HG03025 (cell line): ENCODE measurements around the gene CNTROB.

ENCODE experiments used
- ATAC-seq: cut with Tn5 transposase; IDR thresholded peaks from one replicate; pipeline ENCODE4 v1.9.1; 2021; ENCODE audit warnings: mild to moderate bottlenecking, moderate library complexity; ENCODE audit not compliant: unreplicated experiment, low FRiP score

The CNTROB gene, protein sequence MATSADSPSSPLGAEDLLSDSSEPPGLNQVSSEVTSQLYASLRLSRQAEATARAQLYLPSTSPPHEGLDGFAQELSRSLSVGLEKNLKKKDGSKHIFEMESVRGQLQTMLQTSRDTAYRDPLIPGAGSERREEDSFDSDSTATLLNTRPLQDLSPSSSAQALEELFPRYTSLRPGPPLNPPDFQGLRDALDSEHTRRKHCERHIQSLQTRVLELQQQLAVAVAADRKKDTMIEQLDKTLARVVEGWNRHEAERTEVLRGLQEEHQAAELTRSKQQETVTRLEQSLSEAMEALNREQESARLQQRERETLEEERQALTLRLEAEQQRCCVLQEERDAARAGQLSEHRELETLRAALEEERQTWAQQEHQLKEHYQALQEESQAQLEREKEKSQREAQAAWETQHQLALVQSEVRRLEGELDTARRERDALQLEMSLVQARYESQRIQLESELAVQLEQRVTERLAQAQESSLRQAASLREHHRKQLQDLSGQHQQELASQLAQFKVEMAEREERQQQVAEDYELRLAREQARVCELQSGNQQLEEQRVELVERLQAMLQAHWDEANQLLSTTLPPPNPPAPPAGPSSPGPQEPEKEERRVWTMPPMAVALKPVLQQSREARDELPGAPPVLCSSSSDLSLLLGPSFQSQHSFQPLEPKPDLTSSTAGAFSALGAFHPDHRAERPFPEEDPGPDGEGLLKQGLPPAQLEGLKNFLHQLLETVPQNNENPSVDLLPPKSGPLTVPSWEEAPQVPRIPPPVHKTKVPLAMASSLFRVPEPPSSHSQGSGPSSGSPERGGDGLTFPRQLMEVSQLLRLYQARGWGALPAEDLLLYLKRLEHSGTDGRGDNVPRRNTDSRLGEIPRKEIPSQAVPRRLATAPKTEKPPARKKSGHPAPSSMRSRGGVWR

DNA sequence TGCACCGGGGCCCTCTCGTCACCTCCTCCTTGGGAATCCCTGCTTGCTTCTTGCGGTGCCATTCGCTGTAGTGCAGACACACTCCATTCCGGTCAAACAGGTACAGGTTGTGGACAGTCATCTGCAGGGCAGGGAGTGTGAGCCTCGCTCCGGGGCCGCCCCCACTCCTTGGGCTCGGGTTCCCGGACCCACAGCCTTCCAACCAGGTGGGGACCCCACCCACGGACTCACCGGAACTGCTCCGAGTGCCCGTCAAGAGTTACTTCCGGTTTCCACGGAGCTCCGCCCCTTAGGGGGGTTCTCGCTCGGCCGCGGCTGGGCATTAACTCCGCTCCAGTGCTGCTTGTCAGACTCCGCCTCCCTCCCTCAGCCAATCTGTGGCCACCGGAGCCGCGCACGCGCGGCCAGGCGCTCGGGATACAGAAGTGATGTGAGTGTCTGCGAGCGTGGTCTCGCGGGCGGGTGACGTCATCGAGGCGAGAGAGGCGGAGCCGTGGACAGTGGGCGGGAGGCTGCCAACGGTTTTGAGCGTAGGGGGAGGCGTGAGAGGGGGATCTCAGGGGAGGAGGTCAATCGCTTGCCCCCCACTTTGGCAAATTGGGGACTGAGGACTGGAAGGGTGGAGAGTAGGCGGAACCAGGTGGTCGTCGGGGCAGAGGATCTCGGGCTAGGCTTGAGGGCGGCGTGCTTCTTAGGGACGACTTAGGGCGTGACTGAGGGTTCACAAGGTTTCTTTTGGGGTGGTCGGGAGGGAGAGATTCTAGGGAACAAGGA is at the start of gene CNTROB, which contains the start of gene TRAPPC1:
Gene CNTROB, plus strand, starts transcription at position 498 of the 774 bp plus-strand sequence. CDS start 874 bp downstream, outside the sequence.
Gene TRAPPC1, minus strand, starts transcription at position 238 of the 774 bp plus-strand sequence. Its CDS starts 117 bp downstream, at position 121.
- ATAC-seq: peak; percentile 94

DNA sequence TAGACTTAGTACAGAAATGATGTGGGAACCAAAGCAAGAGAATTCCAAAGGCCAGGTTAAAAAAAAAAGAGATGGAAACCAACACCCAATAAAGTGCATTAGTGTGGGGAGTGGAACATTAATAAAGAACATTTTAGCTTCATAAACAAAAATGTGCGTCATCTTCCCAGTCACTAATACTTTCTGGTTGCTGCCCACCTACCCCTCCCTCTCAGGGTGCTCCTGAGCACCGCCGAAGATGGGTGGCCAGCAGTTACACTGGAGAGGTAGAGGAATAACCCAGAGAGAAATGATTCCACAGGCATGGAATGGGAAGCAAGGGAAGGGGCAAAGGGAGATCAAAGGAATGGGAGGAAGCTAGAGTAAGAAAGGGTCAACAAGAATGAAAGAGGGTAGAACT is 49.4 kb upstream of the CNTROB start:
- ATAC-seq: no peak

DNA sequence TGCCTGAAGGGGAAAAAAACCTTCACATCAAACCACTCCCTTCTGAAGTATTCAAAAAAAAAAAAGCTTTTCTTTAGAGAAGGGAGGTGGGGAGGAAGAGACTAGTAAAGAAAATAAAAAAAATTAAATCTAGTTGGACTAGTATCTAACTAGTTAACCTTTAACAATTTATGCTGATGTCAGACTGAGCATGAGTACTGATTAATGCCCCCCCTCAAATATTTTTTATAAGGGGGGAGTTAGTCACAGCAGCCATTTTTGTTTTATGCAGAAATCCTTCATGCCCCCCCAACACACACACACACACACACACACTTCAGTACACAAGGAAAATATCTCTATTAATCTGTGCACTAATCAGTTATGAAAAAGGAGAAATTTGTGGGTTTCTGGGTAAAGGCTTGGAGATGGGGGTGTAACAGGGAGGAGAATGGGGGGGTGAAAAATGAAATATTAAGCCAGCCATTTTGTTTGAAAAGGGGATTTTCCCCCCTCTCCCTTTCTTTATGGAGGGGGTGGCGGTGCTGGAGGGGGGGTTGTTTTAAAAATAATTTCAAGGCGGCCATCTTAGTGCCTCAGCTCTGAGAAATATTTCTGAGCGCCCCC is 48.1 kb upstream of the CNTROB start:
- ATAC-seq: no peak

DNA sequence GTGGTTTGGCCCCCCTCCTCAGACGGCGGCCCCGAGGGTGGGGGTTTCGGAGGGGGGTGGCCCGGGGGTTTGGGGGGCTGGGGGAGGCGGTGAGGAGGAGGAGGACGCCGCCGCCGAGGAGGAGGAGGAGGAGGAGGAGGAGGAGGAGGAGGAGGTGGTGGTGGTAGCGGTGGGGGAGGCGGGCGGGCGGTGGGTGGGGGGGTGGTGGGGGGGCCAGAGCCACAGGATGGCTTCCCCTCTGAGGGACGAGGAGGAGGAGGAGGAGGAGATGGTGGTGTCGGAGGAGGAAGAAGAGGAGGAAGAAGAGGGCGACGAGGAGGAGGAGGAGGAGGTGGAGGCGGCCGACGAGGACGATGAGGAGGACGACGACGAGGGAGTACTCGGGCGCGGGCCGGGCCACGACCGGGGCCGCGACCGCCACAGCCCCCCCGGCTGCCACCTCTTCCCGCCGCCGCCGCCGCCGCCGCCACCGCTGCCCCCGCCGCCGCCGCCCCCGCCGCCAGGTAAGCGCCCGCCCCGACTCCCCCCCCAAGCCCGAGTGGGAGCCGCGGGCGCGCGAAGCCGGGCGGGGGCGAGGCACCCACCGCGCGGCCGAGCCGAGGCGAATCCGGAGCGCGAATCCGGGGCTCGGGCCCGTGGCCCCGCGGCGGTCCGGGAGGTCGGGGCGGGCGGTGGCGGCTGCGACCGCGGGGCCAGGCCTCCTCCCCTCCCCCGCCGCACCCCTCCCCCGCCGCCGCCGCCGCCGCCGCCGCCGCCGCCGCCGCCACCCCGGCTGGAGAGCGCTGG is 47.2 kb upstream of the CNTROB start:
- ATAC-seq: no peak

DNA sequence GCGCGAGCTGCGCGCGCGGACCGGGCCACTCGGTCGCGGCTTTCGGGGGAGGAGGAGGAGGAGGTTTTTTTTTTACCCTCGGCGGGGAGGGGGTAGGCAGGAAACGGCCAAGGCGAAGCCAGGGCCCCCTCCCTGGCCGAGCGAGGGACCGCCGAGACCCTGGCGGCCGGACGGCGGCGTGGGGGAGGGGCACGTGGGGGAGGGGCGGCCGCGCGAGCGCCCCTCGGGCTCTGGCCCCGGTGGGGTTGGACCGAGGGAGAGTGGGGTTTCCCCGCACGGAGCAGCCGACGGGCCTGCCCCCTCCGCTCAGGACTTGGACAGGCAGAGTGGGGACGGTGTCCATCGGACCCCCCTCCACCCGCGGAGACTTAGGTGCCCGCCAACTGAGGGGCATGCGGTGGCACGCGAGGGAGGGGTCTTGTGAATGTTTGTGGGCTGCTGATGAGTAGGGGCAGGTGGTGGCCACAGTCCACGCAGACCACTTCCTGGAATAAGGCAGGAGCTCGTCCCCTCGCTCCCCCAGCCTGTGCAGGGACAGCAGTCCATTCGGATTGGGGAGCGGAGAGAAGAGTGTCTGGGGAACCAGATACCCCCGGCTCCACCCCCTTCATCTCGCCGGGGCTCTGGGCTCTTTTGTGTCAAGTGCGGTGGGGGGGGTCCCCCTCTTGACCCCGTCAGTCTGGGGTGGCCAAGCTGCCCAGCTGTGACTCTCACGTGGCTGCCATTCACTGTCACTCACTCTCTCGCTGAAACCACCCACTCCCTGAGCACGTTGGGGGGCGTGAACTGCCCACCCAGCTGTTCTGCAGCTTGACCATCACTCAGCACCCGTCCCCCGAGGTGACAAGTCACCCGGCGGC is 46.4 kb upstream of the CNTROB start:
- ATAC-seq: no peak

DNA sequence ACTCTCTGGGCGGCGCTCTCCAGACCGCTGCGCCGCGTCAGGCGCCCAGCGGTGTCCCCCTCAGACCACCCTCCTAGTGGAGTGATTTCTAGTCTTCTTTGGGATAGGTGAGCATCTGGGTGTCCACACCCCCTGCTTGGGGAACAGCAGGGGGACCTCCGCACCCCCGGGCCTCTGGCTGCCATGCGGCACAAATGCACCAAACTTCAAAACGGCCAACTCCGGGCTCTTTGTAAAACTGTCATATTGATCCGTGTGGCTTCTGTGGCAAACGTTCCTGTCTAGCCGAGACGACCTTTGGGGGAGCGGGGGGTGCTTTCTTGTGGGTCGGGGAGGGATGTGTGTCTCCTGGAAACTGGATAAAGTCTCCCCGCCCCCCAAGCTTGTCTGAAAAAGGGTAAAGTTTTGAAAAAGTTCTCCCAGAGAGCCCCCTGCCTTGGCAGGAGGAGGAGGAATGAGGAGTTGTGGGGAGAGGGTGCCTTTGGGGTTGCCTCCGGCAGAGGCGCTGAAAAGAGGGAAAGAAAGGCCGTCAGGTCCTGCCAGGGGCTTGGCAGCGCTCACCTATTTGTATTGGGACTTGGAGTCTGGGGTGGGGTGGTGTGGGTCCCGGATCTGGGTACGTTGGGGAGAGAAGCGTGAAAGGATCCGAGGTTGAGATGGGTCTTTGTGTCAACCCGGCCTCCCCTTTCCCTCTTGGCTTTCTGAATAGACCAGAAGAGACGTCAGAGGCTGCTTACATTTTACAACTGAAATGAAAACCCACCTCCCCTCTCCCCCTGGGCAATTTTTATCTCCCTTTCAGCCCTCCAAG is 45.6 kb upstream of the CNTROB start:
- ATAC-seq: no peak

DNA sequence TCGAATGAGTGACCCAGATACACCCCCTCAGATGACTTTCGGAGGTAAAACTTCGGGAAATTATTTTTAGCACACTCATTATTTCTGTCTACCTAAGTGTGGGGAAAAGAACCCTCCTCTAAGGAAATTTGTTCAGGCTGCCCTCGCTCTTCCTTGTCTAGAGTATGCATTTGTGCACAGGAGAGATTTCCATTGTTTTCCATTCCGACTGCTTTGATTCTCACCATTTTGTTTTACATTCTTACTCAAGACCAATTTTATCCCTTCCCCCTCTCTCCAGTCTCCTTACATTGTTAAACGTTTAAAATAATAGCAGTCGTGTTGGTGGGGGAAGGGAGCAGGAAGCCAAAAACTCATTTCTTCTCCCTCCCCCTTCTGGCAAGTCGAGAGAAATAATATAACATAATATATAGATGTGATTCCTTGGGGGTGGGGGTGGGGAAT is 44.9 kb upstream of the CNTROB start:
- ATAC-seq: no peak

DNA sequence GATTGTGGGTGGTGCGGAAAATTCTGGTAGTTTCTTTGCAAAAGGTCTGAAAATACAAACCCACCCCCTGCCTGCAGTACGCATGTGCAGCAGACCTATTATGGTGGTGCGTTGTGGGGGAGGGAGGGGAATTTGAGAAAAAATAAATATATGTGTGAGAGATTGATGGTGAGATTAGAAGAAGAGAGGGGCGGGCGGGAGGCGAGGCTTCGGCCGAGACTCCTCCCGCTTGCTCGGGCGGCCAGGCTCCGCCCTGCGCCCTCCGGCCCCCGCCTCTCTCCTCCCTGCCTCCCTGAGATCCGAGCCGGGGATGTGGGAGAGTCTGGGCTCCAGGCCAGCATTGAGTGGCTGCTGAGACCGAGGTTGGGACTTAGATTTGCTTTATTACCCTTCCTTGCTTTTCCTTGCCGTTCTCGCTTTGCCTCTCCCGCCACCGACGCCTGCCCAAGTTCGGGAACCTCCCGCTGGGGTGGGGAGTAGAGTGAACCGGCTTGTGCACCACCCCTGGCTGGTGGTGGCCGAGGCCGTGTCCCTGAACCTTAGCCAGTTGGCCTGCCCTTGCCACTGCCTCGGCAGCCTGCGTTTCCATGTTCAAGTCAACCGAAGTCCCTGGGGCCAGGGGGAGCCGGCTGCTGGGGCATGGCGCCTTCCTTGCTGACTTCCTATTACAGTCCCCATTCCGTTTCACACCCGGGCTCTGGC is 44.4 kb upstream of the CNTROB start:
- ATAC-seq: no peak

DNA sequence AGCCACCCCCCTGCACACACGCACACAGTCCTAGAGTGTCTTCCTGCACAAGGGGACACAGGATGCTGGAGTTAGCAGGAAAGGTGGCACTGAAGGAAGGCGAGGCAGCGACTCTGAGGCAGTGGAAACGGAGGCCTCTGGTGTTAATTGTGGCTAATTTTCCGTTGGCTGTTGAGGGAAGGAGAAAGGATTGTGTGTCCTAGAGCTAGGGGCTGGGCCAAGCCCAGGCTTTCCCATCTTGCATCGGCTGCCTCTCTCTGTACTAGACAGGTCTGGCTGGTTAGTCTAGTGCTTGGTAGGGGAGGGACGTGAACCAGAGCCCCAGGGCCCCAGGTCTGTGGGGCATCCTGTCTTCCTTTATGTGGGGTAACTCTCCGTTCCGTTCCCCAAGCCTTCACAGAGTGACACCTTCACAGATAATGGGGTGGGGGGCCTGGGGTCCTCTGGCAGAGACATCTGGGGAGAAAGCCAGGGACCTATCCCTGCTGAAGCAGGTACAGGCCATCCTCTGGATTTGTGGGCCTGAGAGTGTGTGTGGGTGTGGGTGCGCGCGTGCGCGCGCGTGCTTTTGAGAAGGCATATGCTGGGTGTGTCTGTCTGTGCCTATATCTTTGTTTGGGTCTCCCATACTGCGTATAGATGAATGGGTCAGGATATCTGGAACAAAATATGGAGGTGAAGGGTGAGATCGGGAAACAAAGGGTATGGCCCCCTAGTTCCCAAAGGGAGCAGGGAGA is 43.7 kb upstream of the CNTROB start, which contains the start of gene CHD3:
Gene CHD3, plus strand, starts transcription at position 606 of the 737 bp plus-strand sequence. CDS start 212 bp downstream, outside the sequence.
- ATAC-seq: no peak

DNA sequence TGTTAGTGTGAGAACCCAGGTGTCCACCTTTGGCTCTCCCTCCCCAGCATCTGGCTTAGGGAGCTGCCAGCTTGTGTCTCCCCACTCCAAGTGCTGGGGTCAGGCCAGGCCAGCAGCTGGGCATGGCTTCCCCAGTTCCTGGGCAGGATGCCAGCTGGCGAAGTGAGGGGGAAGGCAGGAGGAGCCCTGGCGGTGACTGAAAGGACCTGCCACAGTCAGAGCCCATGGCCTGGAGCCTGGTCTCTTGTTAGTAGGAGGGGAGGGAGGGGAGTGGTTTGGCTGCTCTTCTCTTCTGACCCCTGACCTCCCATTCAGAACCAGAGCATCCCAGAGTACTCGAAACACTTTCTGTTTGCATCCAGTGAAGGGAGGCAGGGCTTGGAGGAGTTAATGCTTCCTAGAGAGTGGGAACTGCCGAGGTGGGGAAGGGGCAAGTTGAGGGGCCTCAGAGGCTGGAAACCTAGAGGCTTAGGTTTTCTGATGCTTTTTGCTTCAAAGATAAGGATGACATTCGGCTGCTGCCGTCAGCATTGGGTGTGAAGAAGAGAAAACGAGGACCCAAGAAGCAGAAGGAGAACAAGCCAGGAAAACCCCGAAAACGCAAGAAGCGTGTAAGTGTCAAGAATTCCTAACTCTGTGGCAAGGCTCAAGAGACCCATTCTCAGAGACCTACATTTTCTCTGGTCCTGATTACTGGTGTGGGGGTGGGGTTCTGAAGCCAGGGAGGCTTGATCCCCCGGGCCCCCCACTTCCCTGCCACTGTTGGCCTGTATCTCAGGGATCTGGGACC is 42.6 kb upstream of the CNTROB start:
- ATAC-seq: no peak

DNA sequence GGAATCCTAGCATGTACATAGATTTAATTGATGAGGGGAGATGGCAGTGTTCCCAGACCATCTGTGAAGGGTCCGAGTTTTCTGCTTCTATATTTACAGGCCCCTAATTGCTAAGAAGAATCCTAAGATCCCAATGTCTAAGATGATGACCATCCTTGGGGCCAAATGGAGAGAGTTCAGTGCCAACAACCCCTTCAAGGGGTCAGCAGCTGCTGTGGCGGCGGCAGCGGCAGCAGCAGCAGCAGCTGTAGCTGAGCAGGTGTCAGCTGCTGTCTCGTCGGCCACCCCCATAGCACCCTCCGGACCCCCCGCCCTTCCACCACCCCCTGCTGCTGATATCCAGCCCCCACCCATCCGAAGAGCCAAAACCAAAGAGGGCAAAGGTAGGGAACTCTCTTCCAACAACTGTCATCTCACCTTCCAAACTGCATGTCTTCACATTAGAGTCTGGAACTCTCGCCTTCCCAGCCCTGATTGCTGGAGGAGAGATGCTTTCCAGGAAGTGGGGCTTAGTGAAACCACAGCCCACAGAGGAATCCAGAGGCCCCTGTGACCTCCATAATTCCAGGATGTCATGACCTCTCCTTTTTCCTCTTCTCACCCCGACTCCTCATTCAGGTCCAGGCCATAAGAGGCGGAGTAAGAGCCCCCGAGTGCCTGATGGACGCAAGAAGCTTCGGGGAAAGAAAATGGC is 38.7 kb upstream of the CNTROB start:
- no peak for ATAC-seq

DNA sequence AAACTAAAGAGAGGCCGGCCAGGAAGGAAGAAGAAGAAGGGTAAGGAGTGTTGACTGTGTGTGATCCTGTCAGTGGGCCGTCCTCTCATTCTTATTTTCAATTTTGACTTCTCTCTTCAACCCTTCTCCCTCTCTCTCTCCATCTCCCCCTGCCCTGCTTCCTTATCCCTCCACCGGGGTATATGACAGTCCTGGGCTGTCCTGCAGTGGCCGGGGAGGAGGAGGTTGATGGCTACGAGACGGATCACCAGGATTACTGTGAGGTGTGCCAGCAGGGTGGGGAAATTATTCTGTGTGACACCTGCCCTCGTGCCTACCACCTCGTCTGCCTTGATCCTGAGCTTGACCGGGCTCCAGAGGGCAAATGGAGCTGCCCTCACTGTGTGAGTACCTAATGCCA is 37.8 kb upstream of the CNTROB start:
- ATAC-seq: no peak

DNA sequence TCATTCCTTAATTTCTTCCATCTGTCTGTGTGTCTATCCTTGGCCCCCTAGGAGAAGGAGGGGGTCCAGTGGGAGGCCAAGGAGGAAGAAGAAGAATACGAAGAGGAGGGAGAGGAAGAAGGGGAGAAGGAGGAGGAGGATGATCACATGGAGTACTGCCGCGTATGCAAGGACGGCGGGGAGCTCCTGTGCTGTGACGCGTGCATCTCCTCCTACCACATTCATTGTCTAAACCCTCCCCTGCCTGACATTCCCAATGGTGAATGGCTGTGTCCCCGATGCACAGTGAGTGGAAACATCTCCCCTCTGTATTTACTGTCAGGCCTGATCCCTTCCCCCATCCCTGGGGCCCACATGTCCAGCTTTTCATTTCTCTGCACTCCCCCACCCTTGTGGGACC is 37.1 kb upstream of the CNTROB start:
- ATAC-seq: no peak

DNA sequence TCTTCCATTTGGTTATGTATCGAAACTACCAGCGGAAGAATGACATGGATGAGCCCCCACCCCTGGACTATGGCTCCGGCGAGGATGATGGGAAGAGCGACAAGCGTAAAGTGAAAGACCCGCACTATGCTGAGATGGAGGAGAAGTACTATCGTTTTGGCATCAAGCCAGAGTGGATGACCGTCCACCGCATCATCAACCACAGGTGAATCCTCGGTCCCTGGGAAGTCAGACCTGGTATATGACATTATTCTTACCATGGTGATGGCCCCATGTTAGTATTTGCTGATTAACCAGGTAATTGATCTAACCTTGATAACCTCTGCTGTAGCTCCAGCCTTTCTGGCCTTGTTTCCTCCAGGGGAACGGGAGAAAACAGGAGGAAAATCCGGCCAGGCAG is 34.9 kb upstream of the CNTROB start:
- no peak for ATAC-seq

DNA sequence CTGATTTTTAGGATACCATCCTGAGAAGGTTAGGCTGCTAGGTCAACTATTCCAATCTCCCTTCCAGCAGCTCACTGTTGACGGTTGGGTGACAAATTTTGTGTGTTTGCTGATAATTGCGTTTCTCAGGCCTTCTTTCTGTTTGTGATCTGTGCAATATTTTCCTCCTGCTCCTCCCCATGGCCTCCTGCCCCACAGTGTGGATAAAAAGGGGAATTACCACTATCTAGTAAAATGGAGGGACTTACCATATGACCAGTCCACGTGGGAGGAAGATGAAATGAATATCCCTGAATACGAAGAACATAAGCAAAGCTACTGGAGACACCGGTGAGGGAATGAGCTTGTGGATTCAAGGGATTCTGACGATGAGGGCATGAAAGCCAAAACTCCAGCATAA is 34.2 kb upstream of the CNTROB start:
- ATAC-seq: no peak
